ENCODE results near the gene CEBPA. TPM values are rescaled to one million over a fixed set of nuclear protein-coding genes. Genes with fewer than 3 reads are reported as not detected.

Gene CEBPA
- total RNA-seq, 2 experiments from 2014 or later = 0.23 TPM; not detected in 1

GRCh38 chr19:33261511-33262189, 40.7 kb downstream of the CEBPA start:
- CTCF ChIA-PET = no interaction called here

GRCh38 chr19:33260628-33261418, 41.5 kb downstream of the CEBPA start:
- no peak for DNase-seq
- H3K27me3 Mint-ChIP-seq = peaks cover 11% of the 10 kb centered on the region
- H3K4me3 Mint-ChIP-seq = no peak overlapping the region
- H3K4me1 Mint-ChIP-seq = peaks cover 7% of the 10 kb centered on the region
- ATAC-seq = no peak
- H3K27ac Mint-ChIP-seq = no peak overlapping the region
- H3K9me3 Mint-ChIP-seq (ENCODE audit: low read depth) = no peaks in the 10 kb centered on the region
- no peaks in the 10 kb centered on the region for H3K36me3 Mint-ChIP-seq
- CTCF ChIA-PET = interaction anchor here (0.9 kb wide), 1 partner anchor 144 kb away, joined by 3 read pairs; no protein-coding TSS in a partner anchor

More at GRCh38 chr19:33261511-33262189, 40.7 kb downstream of the CEBPA start:
- no peak overlapping the region for H3K27ac Mint-ChIP-seq
- peaks cover 11% of the 10 kb centered on the region for H3K27me3 Mint-ChIP-seq
- ATAC-seq (no peak), DNase-seq (no peak)
- H3K4me3 Mint-ChIP-seq = no peak overlapping the region
- no peaks in the 10 kb centered on the region for H3K36me3 Mint-ChIP-seq
- no peaks in the 10 kb centered on the region for H3K9me3 Mint-ChIP-seq (ENCODE audit: low read depth)
- peaks cover 7% of the 10 kb centered on the region for H3K4me1 Mint-ChIP-seq

GRCh38 chr19:33259539-33259938, 42.8 kb downstream of the CEBPA start:
- no peak for ATAC-seq
- no peaks in the 10 kb centered on the region for H3K36me3 Mint-ChIP-seq
- peaks cover 7% of the 10 kb centered on the region for H3K4me1 Mint-ChIP-seq
- no peak overlapping the region for H3K27ac Mint-ChIP-seq
- CTCF ChIA-PET = interaction anchor here (1.7 kb wide), 1 partner anchor 24 kb away, joined by 6 read pairs; no protein-coding TSS in a partner anchor
- no peak overlapping the region for H3K4me3 Mint-ChIP-seq
- peaks cover 11% of the 10 kb centered on the region for H3K27me3 Mint-ChIP-seq
- no peaks in the 10 kb centered on the region for H3K9me3 Mint-ChIP-seq (ENCODE audit: low read depth)
- no peak for DNase-seq

GRCh38 chr19:33257828-33258227, 44.5 kb downstream of the CEBPA start:
- Mint-ChIP-seq H3K4me3 (no peak overlapping the region), H3K36me3 (no peaks in the 10 kb centered on the region), H3K27ac (no peak overlapping the region), H3K27me3 (peaks cover 11% of the 10 kb centered on the region), H3K4me1 (peaks cover 7% of the 10 kb centered on the region), H3K9me3 (ENCODE audit: low read depth) (no peaks in the 10 kb centered on the region)
- CTCF ChIA-PET = no interaction called here
- no peak for ATAC-seq
- no peak for DNase-seq

GRCh38 chr19:33256261-33256660, 46.1 kb downstream of the CEBPA start:
- ATAC-seq = no peak
- no peaks in the 10 kb centered on the region for H3K9me3 Mint-ChIP-seq (ENCODE audit: low read depth)
- CTCF ChIA-PET = interaction anchor here (1.5 kb wide), 1 partner anchor 160 kb away, joined by 3 read pairs; no protein-coding TSS in a partner anchor
- H3K4me1 Mint-ChIP-seq = peaks cover 5% of the 10 kb centered on the region
- H3K27ac Mint-ChIP-seq = no peak overlapping the region
- H3K4me3 Mint-ChIP-seq = no peak overlapping the region
- peaks cover 11% of the 10 kb centered on the region for H3K27me3 Mint-ChIP-seq
- no peak for DNase-seq
- no peaks in the 10 kb centered on the region for H3K36me3 Mint-ChIP-seq

- CTCF ChIA-PET = interaction anchor here (1.5 kb wide), 1 partner anchor 160 kb away, joined by 3 read pairs; no protein-coding TSS in a partner anchor
- no peak for DNase-seq
Measured at GRCh38 chr19:33255781-33256180, 46.6 kb downstream of the CEBPA start.

GRCh38 chr19:33254245-33254824, 48.0 kb downstream of the CEBPA start:
- Mint-ChIP-seq H3K9me3 (ENCODE audit: low read depth) (no peaks in the 10 kb centered on the region), H3K4me3 (no peak overlapping the region), H3K4me1 (no peaks in the 10 kb centered on the region), H3K36me3 (no peaks in the 10 kb centered on the region), H3K27me3 (peaks cover 3% of the 10 kb centered on the region), H3K27ac (no peak overlapping the region)
- ATAC-seq = no peak
- DNase-seq = no peak
- CTCF ChIA-PET = interaction anchor here (1.3 kb wide), 1 partner anchor 152 kb away, joined by 4 read pairs; no protein-coding TSS in a partner anchor

More at GRCh38 chr19:33255781-33256180, 46.6 kb downstream of the CEBPA start:
- Mint-ChIP-seq H3K36me3 (no peaks in the 10 kb centered on the region), H3K9me3 (ENCODE audit: low read depth) (no peaks in the 10 kb centered on the region), H3K27ac (no peak overlapping the region), H3K27me3 (peaks cover 9% of the 10 kb centered on the region), H3K4me1 (peaks cover 2% of the 10 kb centered on the region), H3K4me3 (no peak overlapping the region)
- no peak for ATAC-seq

- H3K36me3 Mint-ChIP-seq = no peaks in the 10 kb centered on the region
- H3K9me3 Mint-ChIP-seq (ENCODE audit: low read depth) = no peaks in the 10 kb centered on the region
- H3K4me3 Mint-ChIP-seq = no peak overlapping the region
- H3K27ac Mint-ChIP-seq = no peak overlapping the region
- CTCF ChIA-PET = no interaction called here
- ATAC-seq (no peak), DNase-seq (no peak)
- H3K27me3 Mint-ChIP-seq = no peaks in the 10 kb centered on the region
- H3K4me1 Mint-ChIP-seq = no peaks in the 10 kb centered on the region
Measured at GRCh38 chr19:33252971-33253370, 49.4 kb downstream of the CEBPA start.

- CTCF ChIA-PET = no interaction called here
- Mint-ChIP-seq H3K9me3 (ENCODE audit: low read depth) (no peaks in the 10 kb centered on the region), H3K36me3 (no peaks in the 10 kb centered on the region), H3K4me3 (no peak overlapping the region), H3K27me3 (no peaks in the 10 kb centered on the region), H3K27ac (no peak overlapping the region), H3K4me1 (no peaks in the 10 kb centered on the region)
- ATAC-seq = no peak
- no peak for DNase-seq
Measured at GRCh38 chr19:33252418-33252962, 49.8 kb downstream of the CEBPA start.

- CTCF ChIA-PET = no interaction called here
- ATAC-seq (no peak), DNase-seq (no peak)
- no peaks in the 10 kb centered on the region for H3K27me3 Mint-ChIP-seq
- no peaks in the 10 kb centered on the region for H3K9me3 Mint-ChIP-seq (ENCODE audit: low read depth)
- no peak overlapping the region for H3K4me3 Mint-ChIP-seq
- no peaks in the 10 kb centered on the region for H3K36me3 Mint-ChIP-seq
- no peak overlapping the region for H3K27ac Mint-ChIP-seq
- H3K4me1 Mint-ChIP-seq = no peaks in the 10 kb centered on the region
Measured at GRCh38 chr19:33251526-33252090, 50.7 kb downstream of the CEBPA start.

GRCh38 chr19:33251076-33251475, 51.3 kb downstream of the CEBPA start:
- no peaks in the 10 kb centered on the region for H3K4me1 Mint-ChIP-seq
- DNase-seq (no peak), ATAC-seq (no peak)
- CTCF ChIA-PET = no interaction called here
- H3K36me3 Mint-ChIP-seq = no peaks in the 10 kb centered on the region
- no peak overlapping the region for H3K4me3 Mint-ChIP-seq
- H3K9me3 Mint-ChIP-seq (ENCODE audit: low read depth) = peaks cover 2% of the 10 kb centered on the region
- H3K27me3 Mint-ChIP-seq = no peaks in the 10 kb centered on the region
- no peak overlapping the region for H3K27ac Mint-ChIP-seq

GRCh38 chr19:33250500-33250899, 51.8 kb downstream of the CEBPA start:
- CTCF ChIA-PET = no interaction called here
- H3K36me3 Mint-ChIP-seq = no peaks in the 10 kb centered on the region

More at GRCh38 chr19:33250500-33250899, 51.8 kb downstream of the CEBPA start:
- DNase-seq = no peak
- Mint-ChIP-seq H3K4me3 (no peak overlapping the region), H3K27ac (no peak overlapping the region), H3K4me1 (no peaks in the 10 kb centered on the region), H3K27me3 (no peaks in the 10 kb centered on the region), H3K9me3 (ENCODE audit: low read depth) (peaks cover 2% of the 10 kb centered on the region)
- ATAC-seq = no peak
